Measurements from ENCODE around the gene BID.

BID gene

DNA sequence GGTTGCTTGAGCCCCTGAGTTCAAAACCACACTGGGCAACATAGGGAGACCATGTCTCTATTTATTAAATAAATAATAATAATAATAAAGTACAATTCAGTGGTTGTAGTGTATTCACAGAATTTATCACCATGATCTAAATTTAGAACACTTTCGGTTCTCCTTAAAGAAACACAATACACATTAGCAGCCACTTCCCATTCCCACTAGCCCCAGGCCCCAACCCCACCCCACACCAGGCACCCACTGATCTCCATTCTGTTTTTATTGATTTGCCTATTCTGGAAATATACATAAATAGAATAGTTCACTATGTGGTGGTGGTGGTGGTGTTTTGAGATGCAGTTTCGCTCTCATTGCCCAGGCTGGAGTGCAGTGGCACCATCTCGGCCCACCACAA is 90.0 kb downstream of the BID start:
- TF ChIP-seq, protein P1, sequence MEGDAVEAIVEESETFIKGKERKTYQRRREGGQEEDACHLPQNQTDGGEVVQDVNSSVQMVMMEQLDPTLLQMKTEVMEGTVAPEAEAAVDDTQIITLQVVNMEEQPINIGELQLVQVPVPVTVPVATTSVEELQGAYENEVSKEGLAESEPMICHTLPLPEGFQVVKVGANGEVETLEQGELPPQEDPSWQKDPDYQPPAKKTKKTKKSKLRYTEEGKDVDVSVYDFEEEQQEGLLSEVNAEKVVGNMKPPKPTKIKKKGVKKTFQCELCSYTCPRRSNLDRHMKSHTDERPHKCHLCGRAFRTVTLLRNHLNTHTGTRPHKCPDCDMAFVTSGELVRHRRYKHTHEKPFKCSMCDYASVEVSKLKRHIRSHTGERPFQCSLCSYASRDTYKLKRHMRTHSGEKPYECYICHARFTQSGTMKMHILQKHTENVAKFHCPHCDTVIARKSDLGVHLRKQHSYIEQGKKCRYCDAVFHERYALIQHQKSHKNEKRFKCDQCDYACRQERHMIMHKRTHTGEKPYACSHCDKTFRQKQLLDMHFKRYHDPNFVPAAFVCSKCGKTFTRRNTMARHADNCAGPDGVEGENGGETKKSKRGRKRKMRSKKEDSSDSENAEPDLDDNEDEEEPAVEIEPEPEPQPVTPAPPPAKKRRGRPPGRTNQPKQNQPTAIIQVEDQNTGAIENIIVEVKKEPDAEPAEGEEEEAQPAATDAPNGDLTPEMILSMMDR (IDR thresholded peaks at IDR 0.05): no peak

More for the DNA sequence above, 90.0 kb downstream of the BID start:
- DNase-seq: no peak
- no peaks in the 10 kb centered on the region for H3K4me1 ChIP-seq
- no peaks in the 10 kb centered on the region for H3K27me3 ChIP-seq
- H3K27ac ChIP-seq: no peak overlapping the region
- H3K36me3 ChIP-seq: peaks cover 5 to 38% (median 15%) of the 10 kb centered on the region in 3 donors
- H3K9me3 ChIP-seq: no peaks in the 10 kb centered on the region
- H3K4me3 ChIP-seq: no peak overlapping the region
- intact Hi-C loops (cut with DNase I; ENCODE audit: low total_unique reads): no loop called here
